Measurements from ENCODE around the gene KRTAP10-2. TPM values are rescaled to one million over a fixed set of nuclear protein-coding genes. Genes with fewer than 3 reads are reported as not detected.

KRTAP10-2 gene
- total RNA-seq, 1 experiment from 2014 or later = not detected

DNA sequence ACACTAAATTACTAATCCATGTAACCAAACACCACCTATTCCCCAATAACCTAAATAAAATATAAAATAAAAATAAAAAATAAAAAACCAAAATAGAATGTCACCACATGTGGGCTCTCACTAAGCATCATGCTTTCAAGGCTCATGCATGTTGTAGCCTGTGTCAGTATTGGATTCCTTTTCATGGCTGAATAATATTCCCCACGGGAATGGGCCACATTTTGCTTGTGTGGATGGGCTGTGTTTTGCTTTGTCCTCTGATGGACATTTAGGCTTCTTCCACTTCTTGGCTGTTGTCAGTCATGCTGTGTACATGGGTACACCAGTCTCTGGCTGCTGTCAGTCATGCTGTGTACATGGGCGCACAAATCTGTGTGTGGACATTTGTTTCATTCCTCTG lies 37.8 kb upstream of the KRTAP10-2 start:
- H2BK20ac ChIP-seq (ENCODE audit: low read depth, low read length, poor library complexity, severe bottlenecking) = no peak overlapping the region
- no peak overlapping the region for H3K4me3 Mint-ChIP-seq
- no peaks in the 10 kb centered on the region for H3K9me3 ChIP-seq (ENCODE audit: control insufficient read depth, low read depth, low read length)
- H2AK5ac ChIP-seq (ENCODE audit: insufficient read length, low read length) = no peak overlapping the region
- no peak overlapping the region for H3K9ac ChIP-seq (ENCODE audit: extremely low read depth, insufficient read length, low read length)
- H3K27me3 ChIP-seq (ENCODE audit: insufficient read depth, low read length) = no peaks in the 10 kb centered on the region
- no peak for DNase-seq
- H4K8ac ChIP-seq (replicated peaks; ENCODE audit: insufficient read length, low read depth, low read length) = no peak overlapping the region
- H3K4me2 ChIP-seq (ENCODE audit: insufficient read depth, insufficient read length, low read length) = no peak overlapping the region
- H3K23ac ChIP-seq (ENCODE audit: insufficient read length, low read depth, low read length) = no peak overlapping the region
- H3K27ac ChIP-seq (ENCODE audit: insufficient read length, low read depth, low read length) = no peak overlapping the region
- TF ChIP-seq, protein P1, sequence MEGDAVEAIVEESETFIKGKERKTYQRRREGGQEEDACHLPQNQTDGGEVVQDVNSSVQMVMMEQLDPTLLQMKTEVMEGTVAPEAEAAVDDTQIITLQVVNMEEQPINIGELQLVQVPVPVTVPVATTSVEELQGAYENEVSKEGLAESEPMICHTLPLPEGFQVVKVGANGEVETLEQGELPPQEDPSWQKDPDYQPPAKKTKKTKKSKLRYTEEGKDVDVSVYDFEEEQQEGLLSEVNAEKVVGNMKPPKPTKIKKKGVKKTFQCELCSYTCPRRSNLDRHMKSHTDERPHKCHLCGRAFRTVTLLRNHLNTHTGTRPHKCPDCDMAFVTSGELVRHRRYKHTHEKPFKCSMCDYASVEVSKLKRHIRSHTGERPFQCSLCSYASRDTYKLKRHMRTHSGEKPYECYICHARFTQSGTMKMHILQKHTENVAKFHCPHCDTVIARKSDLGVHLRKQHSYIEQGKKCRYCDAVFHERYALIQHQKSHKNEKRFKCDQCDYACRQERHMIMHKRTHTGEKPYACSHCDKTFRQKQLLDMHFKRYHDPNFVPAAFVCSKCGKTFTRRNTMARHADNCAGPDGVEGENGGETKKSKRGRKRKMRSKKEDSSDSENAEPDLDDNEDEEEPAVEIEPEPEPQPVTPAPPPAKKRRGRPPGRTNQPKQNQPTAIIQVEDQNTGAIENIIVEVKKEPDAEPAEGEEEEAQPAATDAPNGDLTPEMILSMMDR (conservative IDR thresholded peaks at IDR 0.05) = no peak
- peaks cover 0 to 3% of the 10 kb centered on the region in 2 experiments; a peak in 2 of 5 replicates for H3K9me3 Mint-ChIP-seq
- H3K4ac ChIP-seq (ENCODE audit: low read depth, low read length) = no peak overlapping the region
- no peak overlapping the region for H2BK5ac ChIP-seq (ENCODE audit: insufficient read length, low read length)
- no peak overlapping the region for H2BK120ac ChIP-seq (ENCODE audit: low read depth, low read length, poor library complexity, severe bottlenecking)
- no peak overlapping the region for H3K56ac ChIP-seq (ENCODE audit: insufficient read length, low read depth, low read length)
- H3K27ac Mint-ChIP-seq = no peak overlapping the region
- H3K79me2 ChIP-seq (ENCODE audit: insufficient read depth, low read length) = no peaks in the 10 kb centered on the region
- H3K79me1 ChIP-seq (ENCODE audit: insufficient read depth, low read depth, low read length, poor library complexity, severe bottlenecking) = no peaks in the 10 kb centered on the region
- H3K4me1 ChIP-seq (ENCODE audit: insufficient read depth, low read length) = no peaks in the 10 kb centered on the region; the same call in 1 of the 2 replicates
- no peak overlapping the region for H2AFZ ChIP-seq (ENCODE audit: low read length)
- no peaks in the 10 kb centered on the region for H3K36me3 Mint-ChIP-seq (ENCODE audit: insufficient read depth in 1 of 3, low read depth in 3 of 3)
- WGBS (ENCODE audit: extremely low coverage, insufficient read length, low lambda C conversion rate) = no CpG with 5 or more reads among the region's 2 CpGs
- no peak overlapping the region for H4K91ac ChIP-seq (ENCODE audit: insufficient read length, low read depth, low read length)
- H3T11ph ChIP-seq (ENCODE audit: low read length) = no peak overlapping the region
- H3K18ac ChIP-seq (ENCODE audit: insufficient read length, low read depth, low read length) = no peak overlapping the region
- H4K5ac ChIP-seq (ENCODE audit: insufficient read length, low read depth, low read length) = no peak overlapping the region
- peaks cover 7% of the 10 kb centered on the region; the same call in 1 of the 2 replicates for H3K27me3 Mint-ChIP-seq (ENCODE audit: low read depth)
- peaks cover 26 to 27% of the 10 kb centered on the region in 2 experiments for H3K4me1 Mint-ChIP-seq
- no peaks in the 10 kb centered on the region for H4K20me1 ChIP-seq (ENCODE audit: control insufficient read depth, insufficient read depth, insufficient read length)
- H3K14ac ChIP-seq (ENCODE audit: insufficient read depth, low read length) = no peak overlapping the region
- no peak overlapping the region for H2BK12ac ChIP-seq (ENCODE audit: insufficient read length, low read depth, low read length)
- no peak overlapping the region for H2BK15ac ChIP-seq (ENCODE audit: low read depth, low read length)
- H3K23me2 ChIP-seq (ENCODE audit: insufficient read length, low read depth, low read length, poor library complexity, severe bottlenecking) = no peaks in the 10 kb centered on the region
